Liver (tissue), 3 donors: Measurements from ENCODE around the gene COQ9.

Experiments
- FOXA1 ChIP-seq: IDR thresholded peaks from 2 replicates; pipeline ENCODE4 v1.6.1; 2016; ENCODE audit warnings: antibody characterized with exemption
- JUND ChIP-seq, 2 donors: IDR thresholded peaks; 2 replicates each; pipeline ENCODE4 v1.6.1; 2016; ENCODE audit warnings: antibody characterized with exemption in 2 of 2
- MAX ChIP-seq: IDR thresholded peaks from 2 replicates; pipeline ENCODE4 v1.6.1; 2016; ENCODE audit warnings: antibody characterized with exemption
- NR2F2 ChIP-seq: IDR thresholded peaks from 2 replicates; pipeline ENCODE4 v1.6.1; 2016; ENCODE audit warnings: antibody characterized with exemption
- RAD21 ChIP-seq, 2 donors: IDR thresholded peaks; 2 replicates each; pipeline ENCODE4 v1.6.1; 2016; ENCODE audit warnings: antibody characterized with exemption in 2 of 2, mild to moderate bottlenecking in 2 of 2
- RXRA ChIP-seq, 2 donors: IDR thresholded peaks; 2 replicates each; pipeline ENCODE4 v1.6.1; 2017 to 2018; ENCODE audit warnings: antibody characterized with exemption in 2 of 2, mild to moderate bottlenecking in 1 of 2
- SP1 ChIP-seq: IDR thresholded peaks from 2 replicates; pipeline ENCODE4 v1.6.1; 2018; ENCODE audit warnings: antibody characterized with exemption, mild to moderate bottlenecking
- TAF1 ChIP-seq: conservative IDR thresholded peaks from 2 replicates; pipeline ENCODE4 v1.6.1; 2016; ENCODE audit warnings: antibody characterized with exemption, mild to moderate bottlenecking
- YY1 ChIP-seq: IDR thresholded peaks from 2 replicates; pipeline ENCODE4 v1.6.1; 2016; ENCODE audit warnings: antibody characterized with exemption, mild to moderate bottlenecking
- TF ChIP-seq, protein P1 (sequence below): fragments of 150-350 bp; IDR thresholded peaks from 2 replicates; pipeline ENCODE4 v1.5.1; 2017; ENCODE audit warnings: improper control_type of control experiment, low read depth, low read length; ENCODE audit not compliant: missing input control
- TF ChIP-seq, protein P2 (sequence below): IDR thresholded peaks from 2 replicates; pipeline ENCODE4 v1.6.1; 2016; ENCODE audit warnings: antibody characterized with exemption, mild to moderate bottlenecking
- donor health status: healthy.
- donor health status: healthy.

DNA sequence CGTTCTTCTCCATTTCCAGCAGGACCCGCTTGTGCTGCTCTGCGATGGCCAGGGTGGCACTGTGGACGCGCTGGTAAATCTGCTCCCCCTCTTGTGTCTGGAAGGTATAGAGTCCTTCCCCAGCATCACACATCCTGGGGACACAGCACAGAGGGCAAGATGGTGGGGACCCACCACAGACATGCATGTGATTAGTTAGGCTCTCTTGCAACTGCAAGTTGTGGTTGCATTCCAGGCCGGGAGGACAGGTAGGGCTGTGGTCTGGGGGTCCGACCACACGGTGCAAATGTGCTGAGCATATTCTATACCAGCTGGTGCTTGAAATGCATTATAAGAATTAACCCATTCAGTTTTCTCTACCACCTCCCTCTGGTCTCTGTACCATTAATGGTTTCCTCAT is 26.6 kb downstream of the COQ9 start:
- TF ChIP-seq, protein P1, sequence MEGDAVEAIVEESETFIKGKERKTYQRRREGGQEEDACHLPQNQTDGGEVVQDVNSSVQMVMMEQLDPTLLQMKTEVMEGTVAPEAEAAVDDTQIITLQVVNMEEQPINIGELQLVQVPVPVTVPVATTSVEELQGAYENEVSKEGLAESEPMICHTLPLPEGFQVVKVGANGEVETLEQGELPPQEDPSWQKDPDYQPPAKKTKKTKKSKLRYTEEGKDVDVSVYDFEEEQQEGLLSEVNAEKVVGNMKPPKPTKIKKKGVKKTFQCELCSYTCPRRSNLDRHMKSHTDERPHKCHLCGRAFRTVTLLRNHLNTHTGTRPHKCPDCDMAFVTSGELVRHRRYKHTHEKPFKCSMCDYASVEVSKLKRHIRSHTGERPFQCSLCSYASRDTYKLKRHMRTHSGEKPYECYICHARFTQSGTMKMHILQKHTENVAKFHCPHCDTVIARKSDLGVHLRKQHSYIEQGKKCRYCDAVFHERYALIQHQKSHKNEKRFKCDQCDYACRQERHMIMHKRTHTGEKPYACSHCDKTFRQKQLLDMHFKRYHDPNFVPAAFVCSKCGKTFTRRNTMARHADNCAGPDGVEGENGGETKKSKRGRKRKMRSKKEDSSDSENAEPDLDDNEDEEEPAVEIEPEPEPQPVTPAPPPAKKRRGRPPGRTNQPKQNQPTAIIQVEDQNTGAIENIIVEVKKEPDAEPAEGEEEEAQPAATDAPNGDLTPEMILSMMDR = no peak
- TF ChIP-seq, protein P2, sequence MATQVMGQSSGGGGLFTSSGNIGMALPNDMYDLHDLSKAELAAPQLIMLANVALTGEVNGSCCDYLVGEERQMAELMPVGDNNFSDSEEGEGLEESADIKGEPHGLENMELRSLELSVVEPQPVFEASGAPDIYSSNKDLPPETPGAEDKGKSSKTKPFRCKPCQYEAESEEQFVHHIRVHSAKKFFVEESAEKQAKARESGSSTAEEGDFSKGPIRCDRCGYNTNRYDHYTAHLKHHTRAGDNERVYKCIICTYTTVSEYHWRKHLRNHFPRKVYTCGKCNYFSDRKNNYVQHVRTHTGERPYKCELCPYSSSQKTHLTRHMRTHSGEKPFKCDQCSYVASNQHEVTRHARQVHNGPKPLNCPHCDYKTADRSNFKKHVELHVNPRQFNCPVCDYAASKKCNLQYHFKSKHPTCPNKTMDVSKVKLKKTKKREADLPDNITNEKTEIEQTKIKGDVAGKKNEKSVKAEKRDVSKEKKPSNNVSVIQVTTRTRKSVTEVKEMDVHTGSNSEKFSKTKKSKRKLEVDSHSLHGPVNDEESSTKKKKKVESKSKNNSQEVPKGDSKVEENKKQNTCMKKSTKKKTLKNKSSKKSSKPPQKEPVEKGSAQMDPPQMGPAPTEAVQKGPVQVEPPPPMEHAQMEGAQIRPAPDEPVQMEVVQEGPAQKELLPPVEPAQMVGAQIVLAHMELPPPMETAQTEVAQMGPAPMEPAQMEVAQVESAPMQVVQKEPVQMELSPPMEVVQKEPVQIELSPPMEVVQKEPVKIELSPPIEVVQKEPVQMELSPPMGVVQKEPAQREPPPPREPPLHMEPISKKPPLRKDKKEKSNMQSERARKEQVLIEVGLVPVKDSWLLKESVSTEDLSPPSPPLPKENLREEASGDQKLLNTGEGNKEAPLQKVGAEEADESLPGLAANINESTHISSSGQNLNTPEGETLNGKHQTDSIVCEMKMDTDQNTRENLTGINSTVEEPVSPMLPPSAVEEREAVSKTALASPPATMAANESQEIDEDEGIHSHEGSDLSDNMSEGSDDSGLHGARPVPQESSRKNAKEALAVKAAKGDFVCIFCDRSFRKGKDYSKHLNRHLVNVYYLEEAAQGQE = no peak
- TF ChIP-seq YY1 (no peak), RAD21 (IDR thresholded peaks at IDR 0.05) (no peak), RXRA (IDR thresholded peaks at IDR 0.05) (no peak), SP1 (no peak), JUND (IDR thresholded peaks at IDR 0.05) (no peak), MAX (no peak), FOXA1 (no peak), TAF1 (no peak), NR2F2 (no peak)
